ENCODE results near the gene RAB11FIP2.
A peak's percentile ranks its signal among the peaks of the same experiment; 100 is the strongest.
"Not testable (repeated sequence)": the region's sequence is repeated elsewhere in the genome, so short reads cannot be mapped to it uniquely, and the experiment has no call there.

RAB11FIP2 gene

GRCh38 chr10:118046395-118047156 is at the start of gene RAB11FIP2:
RAB11FIP2 (minus strand) TSS chr10:118046941; CDS start chr10:118046163, 778 bp downstream.
- H3K4me3 ChIP-seq (replicated peaks; ENCODE audit: low read depth, low read length) = peak within 1 kb of the TSS; percentile 77
- DNase-seq (ENCODE audit: low read depth) = peak; percentile 92
- TF ChIP-seq CTCF (IDR thresholded peaks at IDR 0.05; ENCODE audit: low read length, missing control alignments) = no peak

- no peak for DNase-seq (ENCODE audit: low read depth)
- H3K4me3 ChIP-seq (replicated peaks; ENCODE audit: low read depth, low read length) = no peak overlapping the region
- TF ChIP-seq CTCF (IDR thresholded peaks at IDR 0.05; ENCODE audit: low read length, missing control alignments) = no peak
Measured at GRCh38 chr10:118096022-118096421, 49.3 kb upstream of the RAB11FIP2 start.

- DNase-seq (ENCODE audit: low read depth) = no peak
- no peak overlapping the region for H3K4me3 ChIP-seq (replicated peaks; ENCODE audit: low read depth, low read length)
Measured at GRCh38 chr10:118092209-118092608, 45.5 kb upstream of the RAB11FIP2 start.

GRCh38 chr10:118080817-118081216 is 34.1 kb upstream of the RAB11FIP2 start:
- DNase-seq (ENCODE audit: low read depth) = no peak
- TF ChIP-seq CTCF (IDR thresholded peaks at IDR 0.05; ENCODE audit: low read length, missing control alignments) = no peak
- no peak overlapping the region for H3K4me3 ChIP-seq (replicated peaks; ENCODE audit: low read depth, low read length)

More at GRCh38 chr10:118092209-118092608, 45.5 kb upstream of the RAB11FIP2 start:
- no peak for TF ChIP-seq CTCF (IDR thresholded peaks at IDR 0.05; ENCODE audit: low read length, missing control alignments)

GRCh38 chr10:118076705-118077104 is 30.0 kb upstream of the RAB11FIP2 start:
- no peak for TF ChIP-seq CTCF (IDR thresholded peaks at IDR 0.05; ENCODE audit: low read length, missing control alignments)
- no peak for DNase-seq (ENCODE audit: low read depth)
- H3K4me3 ChIP-seq (replicated peaks; ENCODE audit: low read depth, low read length) = no peak overlapping the region

GRCh38 chr10:118072840-118073239 is 26.1 kb upstream of the RAB11FIP2 start:
- TF ChIP-seq CTCF (IDR thresholded peaks at IDR 0.05; ENCODE audit: low read length, missing control alignments) = no peak
- DNase-seq (ENCODE audit: low read depth) = no peak
- no peak overlapping the region for H3K4me3 ChIP-seq (replicated peaks; ENCODE audit: low read depth, low read length)

- not testable (repeated sequence) for H3K4me3 ChIP-seq (replicated peaks; ENCODE audit: low read depth, low read length); DNase-seq (ENCODE audit: low read depth)
Measured at GRCh38 chr10:118067389-118067788, 20.6 kb upstream of the RAB11FIP2 start.

All from fibroblast of pulmonary artery (primary cell).